ENCODE data around the gene SLCO4C1. TPM values are rescaled to one million over a fixed set of nuclear protein-coding genes. Genes with fewer than 3 reads are reported as not detected.

Gene SLCO4C1
- total RNA-seq, 2 donors from 2014 or later = 0.16 to 0.24 TPM

Other genes starting within 250 kb of the SLCO4C1 start
- not detected for gene SLCO6A1, start 202.7 kb upstream of the SLCO4C1 start, total RNA-seq